Upper lobe of left lung (tissue), 6 donors: ENCODE data around the gene COMMD4. TPM values are rescaled to one million over a fixed set of nuclear protein-coding genes. Genes with fewer than 3 reads are reported as not detected.

ENCODE experiments used
- ATAC-seq, 2 donors: fragments of 200-7000 bp; cut with Tn5 transposase; one replicate each; pipeline ENCODE4 v1.9.1; 2022; ENCODE audit warnings: mild to moderate bottlenecking in 2 of 2, moderate library complexity in 2 of 2; ENCODE audit not compliant: low FRiP score in 2 of 2
- DNase-seq, 2 donors: peaks; one replicate each; pipeline ENCODE4 v3.0.0-alpha.2; 2019 to 2020
- H3K27ac ChIP-seq, 4 donors: fragments of 200-600 bp; sonication (generic); one replicate each; pipeline ENCODE4 v1.5.1; 2016 to 2019
- H3K27me3 ChIP-seq, 4 donors: fragments of 200-600 bp; sonication (generic); one replicate each; pipeline ENCODE4 v1.5.1; 2017 to 2019
- H3K36me3 ChIP-seq, 4 donors: fragments of 200-600 bp; sonication (generic); one replicate each; pipeline ENCODE4 v1.5.1; 2016 to 2019
- H3K4me1 ChIP-seq, 4 donors: fragments of 200-600 bp; sonication (generic); one replicate each; pipeline ENCODE4 v1.5.1; 2018 to 2019
- H3K4me3 ChIP-seq, 4 donors: fragments of 200-600 bp; sonication (generic); one replicate each; pipeline ENCODE4 v1.5.1; 2017 to 2019; ENCODE audit warnings: mild to moderate bottlenecking in 2 of 4, moderate library complexity in 1 of 4
- H3K9me3 ChIP-seq, 4 donors: fragments of 200-600 bp; sonication (generic); one replicate each; pipeline ENCODE4 v1.5.1; 2018 to 2019
- CTCF ChIP-seq, 6 experiments: fragments of 450-650 bp in 4 of 6; fragments of 200-600 bp in 2 of 6; sonication (generic) in 2 of 6; IDR thresholded peaks; one replicate each; pipeline ENCODE4 v1.5.1; 2016 to 2019; ENCODE audit warnings: antibody characterized with exemption in 6 of 6
- EP300 ChIP-seq, 4 donors: sonication (generic); formaldehyde crosslinking; IDR thresholded peaks; one replicate each; pipeline ENCODE4 v1.5.1; 2017; ENCODE audit warnings: antibody characterized with exemption in 4 of 4, control low read depth in 2 of 4
- POLR2A ChIP-seq, 4 donors: fragments of 450-650 bp; IDR thresholded peaks; one replicate each; pipeline ENCODE4 v1.5.1; 2016 to 2017; ENCODE audit warnings: antibody characterized with exemption in 4 of 4, mild to moderate bottlenecking in 2 of 4
- POLR2AphosphoS5 ChIP-seq, 2 donors: sonication (generic); formaldehyde crosslinking; IDR thresholded peaks; one replicate each; pipeline ENCODE4 v1.5.1; 2017; ENCODE audit warnings: antibody characterized with exemption in 2 of 2
- WGBS, 2 donors: methylation state at CpG; one replicate each; pipeline ENCODE4 v1.1.5; 2017 to 2018; 5-methylcytosine and 5-hydroxymethylcytosine counted together
- total RNA-seq, 6 donors: library from RNA; depleted of rRNA in 4 of 6; stranded (reverse); fragments of >200 nt in 4 of 6; gene quantifications; one replicate each; pipeline versions ENCODE4 v1.1.0 to v1.2.1, GENCODE V29; 2016 to 2021
- donor health status: DM: no; HTN: no; CAD: no; lungs with moderate emphysema.
- donor health status: DM: no; HTN: yes; CAD: no; lungs with severe emphysema.

Gene COMMD4
- total RNA-seq, 6 donors from 2014 or later = 28.7 to 104 (median 76.0) TPM

GRCh38 chr15:75360856-75361255 is 25.0 kb downstream of the COMMD4 start:
- 72 to 97% methylated on average over 3 to 6 of the region's 7 CpGs for WGBS, 2 donors

DNA sequence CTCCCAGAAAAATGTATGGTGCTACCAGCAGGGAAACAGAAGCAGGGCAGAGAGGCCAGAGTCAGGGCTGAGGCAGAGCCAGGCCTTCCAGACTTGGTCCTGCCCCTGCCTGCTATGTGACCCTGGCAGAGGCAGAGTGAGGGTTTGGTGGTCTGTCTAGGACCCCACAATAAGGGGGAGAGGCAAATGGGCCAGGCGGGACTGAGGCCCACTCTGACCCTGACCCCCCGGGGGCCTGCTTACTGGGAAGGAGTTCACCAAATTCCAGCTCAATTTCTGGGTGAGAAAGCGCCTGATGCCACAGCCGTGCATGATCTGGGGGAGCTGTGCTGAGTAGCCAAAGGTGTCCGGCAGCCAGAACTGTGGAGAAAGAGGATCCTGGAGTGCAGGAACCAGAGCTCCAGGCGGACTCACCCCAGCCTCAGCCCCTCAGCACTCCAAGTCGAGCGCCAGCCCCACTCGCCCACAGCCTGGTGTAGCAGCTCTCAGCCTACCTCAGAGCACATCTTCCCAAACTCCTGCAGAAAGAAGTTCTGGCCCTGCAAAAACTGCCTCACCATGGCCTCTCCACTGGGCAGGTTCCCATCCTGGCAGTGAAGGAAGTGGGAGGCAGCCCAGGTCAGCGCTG is 25.6 kb downstream of the COMMD4 start:
- H3K27ac ChIP-seq = no peak overlapping the region
- no peaks in the 10 kb centered on the region for H3K27me3 ChIP-seq
- TF ChIP-seq POLR2AphosphoS5 (IDR thresholded peaks at IDR 0.05) = no peak
- TF ChIP-seq CTCF (IDR thresholded peaks at IDR 0.05) = no peak
- no peak for TF ChIP-seq POLR2A (IDR thresholded peaks at IDR 0.05)
- TF ChIP-seq EP300 (IDR thresholded peaks at IDR 0.05) = no peak
- 96 to 97% methylated on average over 6 to 10 of the region's 10 CpGs for WGBS, 2 donors
- H3K4me1 ChIP-seq = peaks cover 0 to under 1% (median 0%) of the 10 kb centered on the region in 4 donors
- DNase-seq (no peak), ATAC-seq (no peak)
- no peak overlapping the region for H3K4me3 ChIP-seq
- no peaks in the 10 kb centered on the region for H3K9me3 ChIP-seq
- peaks cover 4 to 99% (median 87%) of the 10 kb centered on the region in 4 donors for H3K36me3 ChIP-seq

More at GRCh38 chr15:75360856-75361255, 25.0 kb downstream of the COMMD4 start:
- H3K27ac ChIP-seq = no peak overlapping the region
- TF ChIP-seq POLR2A (IDR thresholded peaks at IDR 0.05) (no peak), EP300 (IDR thresholded peaks at IDR 0.05) (no peak), POLR2AphosphoS5 (IDR thresholded peaks at IDR 0.05) (no peak), CTCF (IDR thresholded peaks at IDR 0.05) (no peak)
- H3K4me3 ChIP-seq = no peak overlapping the region
- peaks cover 2 to 99% (median 87%) of the 10 kb centered on the region in 4 donors for H3K36me3 ChIP-seq
- DNase-seq (no peak), ATAC-seq (no peak)
- no peaks in the 10 kb centered on the region for H3K4me1 ChIP-seq
- H3K9me3 ChIP-seq = no peaks in the 10 kb centered on the region
- no peaks in the 10 kb centered on the region for H3K27me3 ChIP-seq

DNA sequence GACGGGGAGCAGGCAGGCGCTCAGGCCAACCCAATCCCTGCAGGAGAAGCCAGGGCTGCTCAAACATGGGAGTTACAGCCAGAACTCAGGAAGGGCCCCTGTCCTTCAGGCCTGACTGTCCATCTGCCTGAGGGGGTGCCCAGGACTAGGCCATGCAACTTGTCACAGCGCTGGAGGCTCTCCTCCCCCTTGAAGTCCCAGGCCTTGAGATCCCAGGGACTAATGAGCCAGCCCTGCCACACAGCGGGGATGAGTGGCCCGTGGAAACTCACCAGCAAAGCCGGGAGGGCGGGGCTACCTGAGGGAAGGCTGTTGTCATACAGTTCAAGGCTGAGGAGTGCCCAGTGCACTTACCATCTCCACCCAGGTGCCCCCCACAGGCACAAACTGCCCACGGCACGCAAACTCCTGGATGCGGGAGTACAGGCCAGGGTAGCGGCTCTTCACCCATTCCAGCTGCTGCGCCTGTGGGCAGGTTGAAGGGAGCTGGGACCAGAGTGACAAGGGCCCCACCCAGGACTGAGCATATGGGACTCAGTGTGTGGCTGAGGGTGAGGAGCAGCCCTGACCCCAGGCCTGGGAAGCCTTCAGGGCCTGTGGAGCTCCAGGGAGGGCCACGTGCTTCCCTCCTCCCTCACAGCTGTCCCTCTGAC is 26.3 kb downstream of the COMMD4 start:
- H3K9me3 ChIP-seq = no peaks in the 10 kb centered on the region
- peaks cover 0 to 7% (median 2%) of the 10 kb centered on the region in 4 donors for H3K4me1 ChIP-seq
- no peaks in the 10 kb centered on the region for H3K27me3 ChIP-seq
- no peak overlapping the region for H3K4me3 ChIP-seq
- TF ChIP-seq EP300 (IDR thresholded peaks at IDR 0.05) (no peak), CTCF (IDR thresholded peaks at IDR 0.05) (no peak), POLR2A (IDR thresholded peaks at IDR 0.05) (no peak), POLR2AphosphoS5 (IDR thresholded peaks at IDR 0.05) (no peak)
- no peak overlapping the region for H3K27ac ChIP-seq
- peaks cover 6 to 99% (median 85%) of the 10 kb centered on the region in 4 donors for H3K36me3 ChIP-seq
- 91 to 95% methylated on average over 4 to 12 of the region's 13 CpGs for WGBS, 2 donors
- DNase-seq = no peak
- ATAC-seq = no peak

- DNase-seq = no peak
- Histone ChIP-seq H3K4me3 (no peak overlapping the region), H3K4me1 (peaks cover 5 to 14% (median 8%) of the 10 kb centered on the region in 4 donors), H3K27ac (no peak overlapping the region), H3K9me3 (no peaks in the 10 kb centered on the region), H3K27me3 (no peaks in the 10 kb centered on the region), H3K36me3 (peaks cover 6 to 96% (median 82%) of the 10 kb centered on the region in 4 donors)
- TF ChIP-seq CTCF (IDR thresholded peaks at IDR 0.05) (no peak), POLR2AphosphoS5 (IDR thresholded peaks at IDR 0.05) (no peak), EP300 (IDR thresholded peaks at IDR 0.05) (no peak), POLR2A (IDR thresholded peaks at IDR 0.05) (no peak)
- 82 to 86% methylated on average over 4 to 5 of the region's 7 CpGs for WGBS, 2 donors
- no peak for ATAC-seq
Measured at GRCh38 chr15:75362642-75363249, 26.9 kb downstream of the COMMD4 start.
